Loucy (cell line): ENCODE results near the gene RBMS2.

ENCODE experiments used
- EZH2phosphoT487 ChIP-seq: fragments of 200-600 bp; IDR thresholded peaks from 2 replicates; pipeline ENCODE4 v1.6.1; 2018; ENCODE audit warnings: antibody characterized with exemption, mild to moderate bottlenecking, moderate library complexity, borderline replicate concordance
- TF ChIP-seq, protein P1 (sequence below): fragments of 200-600 bp; sonication (generic); conservative IDR thresholded peaks from 2 replicates; pipeline ENCODE4 v1.5.1; 2014; ENCODE audit warnings: mild to moderate bottlenecking, antibody characterized with exemption, low read length

- TF ChIP-seq, protein P1, sequence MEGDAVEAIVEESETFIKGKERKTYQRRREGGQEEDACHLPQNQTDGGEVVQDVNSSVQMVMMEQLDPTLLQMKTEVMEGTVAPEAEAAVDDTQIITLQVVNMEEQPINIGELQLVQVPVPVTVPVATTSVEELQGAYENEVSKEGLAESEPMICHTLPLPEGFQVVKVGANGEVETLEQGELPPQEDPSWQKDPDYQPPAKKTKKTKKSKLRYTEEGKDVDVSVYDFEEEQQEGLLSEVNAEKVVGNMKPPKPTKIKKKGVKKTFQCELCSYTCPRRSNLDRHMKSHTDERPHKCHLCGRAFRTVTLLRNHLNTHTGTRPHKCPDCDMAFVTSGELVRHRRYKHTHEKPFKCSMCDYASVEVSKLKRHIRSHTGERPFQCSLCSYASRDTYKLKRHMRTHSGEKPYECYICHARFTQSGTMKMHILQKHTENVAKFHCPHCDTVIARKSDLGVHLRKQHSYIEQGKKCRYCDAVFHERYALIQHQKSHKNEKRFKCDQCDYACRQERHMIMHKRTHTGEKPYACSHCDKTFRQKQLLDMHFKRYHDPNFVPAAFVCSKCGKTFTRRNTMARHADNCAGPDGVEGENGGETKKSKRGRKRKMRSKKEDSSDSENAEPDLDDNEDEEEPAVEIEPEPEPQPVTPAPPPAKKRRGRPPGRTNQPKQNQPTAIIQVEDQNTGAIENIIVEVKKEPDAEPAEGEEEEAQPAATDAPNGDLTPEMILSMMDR: no peak
- TF ChIP-seq EZH2phosphoT487: no peak
These were observed 80.6 kb downstream of the RBMS2 start for GRCh38 chr12:56602239-56602638.
